H1 (cell line): ENCODE data around the gene ZCCHC9. TPM values are rescaled to one million over a fixed set of nuclear protein-coding genes. Genes with fewer than 3 reads are reported as not detected.

Source experiments
- CHD1 ChIP-seq: IDR thresholded peaks from 2 replicates; pipeline ENCODE4 v1.6.1; 2012; ENCODE audit warnings: low read depth, low read length, improper control_type of control experiment
- polyA plus RNA-seq, 7 experiments: library from polyadenylated mRNA; depleted of rRNA in 3 of 7; stranded (reverse) in 5 of 7; unstranded in 2 of 7; fragments of >200 nt in 5 of 7; fragments of 200-250 nt in 2 of 7; gene quantifications; 1 replicate in 5 of 7; 2 replicates in 1 of 7; 4 replicates in 1 of 7; pipeline versions ENCODE4 v1.2.1 to v1.2.3, GENCODE V29; 2011 to 2013; ENCODE audit warnings: missing spikeins in 2 of 7, mixed read lengths in 2 of 7
- total RNA-seq: library from RNA; stranded (reverse); fragmentation: NEBNext Ultra II Directional; extraction: Animal tissue kit (Norgen Biotek cat#: 25700); gene quantifications from 2 replicates; pipeline ENCODE4 v1.2.1, GENCODE V29; 2021

ZCCHC9 gene
- total and polyA plus RNA-seq, 2 of the 8 experiments (the other 6 are each of a cell fraction or from before 2014, with no cell fraction given) = 10.9 to 33.6 TPM

GRCh38 chr5:81314581-81314980 lies 13.2 kb downstream of the ZCCHC9 start (continued):
- TF ChIP-seq CHD1 = no peak
